ENCODE measurements around the gene TMOD4.

Gene TMOD4

GRCh38 chr1:151171190-151171589 is 4.6 kb downstream of the TMOD4 start:
- TF ChIP-seq CTCF (IDR thresholded peaks at IDR 0.05; ENCODE audit: extremely low read depth, missing control alignments) = no peak
- no peak for DNase-seq (ENCODE audit: low spot score)

- no peak for TF ChIP-seq CTCF (IDR thresholded peaks at IDR 0.05; ENCODE audit: extremely low read depth, missing control alignments)
Observed at GRCh38 chr1:151167116-151167515, 8.7 kb downstream of the TMOD4 start.

DNA sequence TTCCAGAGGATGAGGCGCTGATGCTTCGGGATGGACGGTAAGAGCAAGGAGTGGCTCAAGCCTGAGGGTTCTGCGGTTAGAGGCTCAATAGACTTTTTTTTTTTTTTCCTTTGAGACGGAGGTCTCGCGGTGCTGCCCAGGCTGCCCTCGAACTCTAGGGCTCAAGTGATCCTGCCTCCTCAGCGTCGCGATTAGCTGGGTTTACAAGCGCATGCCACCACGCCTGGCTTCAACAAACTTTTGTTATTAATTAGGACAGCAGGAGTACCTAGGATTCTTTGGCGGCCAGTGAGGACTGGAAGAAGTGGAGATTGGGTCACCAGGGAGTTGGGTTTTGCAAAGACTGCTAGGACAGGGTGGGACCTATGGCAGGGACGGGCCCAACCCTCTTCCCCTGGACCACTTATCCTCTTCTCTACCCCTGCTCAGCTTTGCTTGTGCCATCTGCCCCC is 9.2 kb downstream of the TMOD4 start:
- no peak for DNase-seq (ENCODE audit: low spot score)
- TF ChIP-seq CTCF (IDR thresholded peaks at IDR 0.05; ENCODE audit: extremely low read depth, missing control alignments) = no peak

More at GRCh38 chr1:151167116-151167515, 8.7 kb downstream of the TMOD4 start:
- no peak for DNase-seq (ENCODE audit: low spot score)

- peak; percentile 91 for DNase-seq (ENCODE audit: low spot score)
- no peak for TF ChIP-seq CTCF (IDR thresholded peaks at IDR 0.05; ENCODE audit: extremely low read depth, missing control alignments)
Observed at GRCh38 chr1:151165738-151166504, 9.9 kb downstream of the TMOD4 start, which contains the start of the genes LYSMD1 and SCNM1. LYSMD1 (minus strand) TSS chr1:151165902; CDS start chr1:151165258, 644 bp downstream. SCNM1 (plus strand) TSS chr1:151166144; CDS start chr1:151166153, 9 bp downstream.

GRCh38 chr1:151165281-151165737 is 10.5 kb downstream of the TMOD4 start:
- no peak for DNase-seq (ENCODE audit: low spot score)
- no peak for TF ChIP-seq CTCF (IDR thresholded peaks at IDR 0.05; ENCODE audit: extremely low read depth, missing control alignments)

DNA sequence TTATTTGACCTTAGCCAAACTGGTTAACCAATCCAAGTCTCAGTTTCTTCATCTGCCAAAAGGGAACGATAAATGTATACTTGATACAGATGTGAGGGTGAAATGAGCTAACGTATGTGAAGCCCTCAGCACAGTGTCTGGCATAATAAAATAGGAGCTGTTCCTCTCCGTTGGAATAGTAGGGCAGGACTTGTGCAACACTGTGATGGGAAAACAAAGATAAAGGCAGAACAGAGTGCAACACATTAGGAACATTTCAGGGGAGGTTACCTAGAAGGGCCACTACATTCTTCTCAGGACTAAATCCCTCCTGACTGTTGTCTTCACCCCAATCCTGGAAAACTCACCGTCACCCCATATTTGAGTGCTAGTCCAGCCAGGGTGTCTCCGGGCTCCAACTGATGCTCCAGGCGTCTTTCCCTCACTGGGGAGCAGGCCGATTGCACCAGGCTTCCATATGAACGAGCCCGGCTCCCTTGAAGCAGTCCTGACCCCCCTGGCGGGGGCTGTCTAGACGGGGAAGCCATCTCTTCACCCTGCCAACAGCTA is 11.0 kb downstream of the TMOD4 start:
- DNase-seq (ENCODE audit: low spot score) = no peak
- TF ChIP-seq CTCF (IDR thresholded peaks at IDR 0.05; ENCODE audit: extremely low read depth, missing control alignments) = no peak

GRCh38 chr1:151159373-151159772 is 16.4 kb downstream of the TMOD4 start:
- no peak for DNase-seq (ENCODE audit: low spot score)

More at GRCh38 chr1:151159373-151159772, 16.4 kb downstream of the TMOD4 start:
- no peak for TF ChIP-seq CTCF (IDR thresholded peaks at IDR 0.05; ENCODE audit: extremely low read depth, missing control alignments)
